ENCODE data around the gene POLE4. TPM values are rescaled to one million over a fixed set of nuclear protein-coding genes. Genes with fewer than 3 reads are reported as not detected.

The POLE4 gene
- total and polyA plus RNA-seq, 2 donors (not counting 1 experiment from before 2014, with no cell fraction given) = 23.3 to 53.3 TPM

DNA sequence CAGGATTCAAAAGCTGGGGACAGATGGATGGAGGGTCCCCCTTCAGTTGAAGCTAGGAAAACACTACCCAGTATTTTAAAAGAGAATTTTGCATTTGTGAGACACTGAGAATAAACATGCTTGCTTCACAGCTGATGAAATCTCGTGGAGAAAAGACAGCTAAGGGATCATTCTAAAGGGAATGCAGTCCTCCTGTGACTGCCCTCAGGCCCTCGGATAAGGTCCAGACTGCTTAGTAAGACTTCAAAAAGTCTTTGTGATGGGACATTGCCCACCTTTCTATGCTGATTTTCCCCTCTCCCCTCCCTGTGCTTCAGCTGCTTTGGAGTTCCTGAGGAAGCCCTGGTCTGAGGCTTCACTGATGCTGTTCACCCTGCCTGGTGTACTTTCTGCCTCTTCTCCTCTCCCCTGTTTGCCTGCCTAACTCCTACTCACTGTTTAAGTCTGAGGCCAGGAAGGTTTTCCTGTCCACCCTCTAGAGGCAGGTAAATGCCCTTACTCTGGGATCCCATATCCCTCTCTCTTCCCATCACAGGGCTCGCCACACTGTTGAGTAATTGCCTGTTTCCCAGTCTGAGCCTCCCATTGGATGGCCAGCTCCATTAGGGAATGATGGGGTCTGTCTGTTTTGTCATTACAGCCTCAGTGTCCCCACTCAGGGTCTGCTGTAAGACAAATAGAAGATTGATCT lies 26.6 kb downstream of the POLE4 start:
- TF ChIP-seq, protein P1, sequence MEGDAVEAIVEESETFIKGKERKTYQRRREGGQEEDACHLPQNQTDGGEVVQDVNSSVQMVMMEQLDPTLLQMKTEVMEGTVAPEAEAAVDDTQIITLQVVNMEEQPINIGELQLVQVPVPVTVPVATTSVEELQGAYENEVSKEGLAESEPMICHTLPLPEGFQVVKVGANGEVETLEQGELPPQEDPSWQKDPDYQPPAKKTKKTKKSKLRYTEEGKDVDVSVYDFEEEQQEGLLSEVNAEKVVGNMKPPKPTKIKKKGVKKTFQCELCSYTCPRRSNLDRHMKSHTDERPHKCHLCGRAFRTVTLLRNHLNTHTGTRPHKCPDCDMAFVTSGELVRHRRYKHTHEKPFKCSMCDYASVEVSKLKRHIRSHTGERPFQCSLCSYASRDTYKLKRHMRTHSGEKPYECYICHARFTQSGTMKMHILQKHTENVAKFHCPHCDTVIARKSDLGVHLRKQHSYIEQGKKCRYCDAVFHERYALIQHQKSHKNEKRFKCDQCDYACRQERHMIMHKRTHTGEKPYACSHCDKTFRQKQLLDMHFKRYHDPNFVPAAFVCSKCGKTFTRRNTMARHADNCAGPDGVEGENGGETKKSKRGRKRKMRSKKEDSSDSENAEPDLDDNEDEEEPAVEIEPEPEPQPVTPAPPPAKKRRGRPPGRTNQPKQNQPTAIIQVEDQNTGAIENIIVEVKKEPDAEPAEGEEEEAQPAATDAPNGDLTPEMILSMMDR (IDR thresholded peaks at IDR 0.05) = no peak
- no peak for TF ChIP-seq EZH2 (IDR thresholded peaks at IDR 0.05; ENCODE audit: borderline replicate concordance, insufficient read depth, low read depth, low read length, poor library complexity, severe bottlenecking)
- H3K79me2 ChIP-seq (ENCODE audit: control insufficient read depth, insufficient read depth, low read length) = no peaks in the 10 kb centered on the region
- WGBS (ENCODE audit: insufficient coverage) = 100% methylated on average over 2 of the region's 3 CpGs
- H3K9ac ChIP-seq (ENCODE audit: low read length) = no peak overlapping the region
- no peaks in the 10 kb centered on the region for H4K20me1 ChIP-seq (ENCODE audit: control insufficient read depth, insufficient read depth, low read length, poor library complexity, severe bottlenecking)
- DNase-seq (no peak), ATAC-seq (ENCODE audit: low read depth) (no peak)
- H3K4me2 ChIP-seq (replicated peaks; ENCODE audit: low read depth, low read length, poor library complexity, severe bottlenecking) = no peak overlapping the region
- no peaks in the 10 kb centered on the region for H3K9me3 Mint-ChIP-seq (ENCODE audit: insufficient read depth)
- no peaks in the 10 kb centered on the region for H3K9me3 ChIP-seq (ENCODE audit: control extremely low read depth in 1 of 3, control insufficient read depth in 2 of 3, insufficient read depth in 1 of 3, low read length in 2 of 3)
- no peak overlapping the region for H3K27ac Mint-ChIP-seq
- H3K4me3 ChIP-seq (ENCODE audit: control extremely low read depth in 1 of 5, extremely low read depth in 1 of 5, insufficient read depth in 1 of 5, low read depth in 2 of 5, low read length in 4 of 5) = no peak overlapping the region
- no peaks in the 10 kb centered on the region for H3K36me3 ChIP-seq (replicated peaks in 1 of 2; ENCODE audit: control extremely low read depth in 1 of 2, control insufficient read depth in 1 of 2, extremely low read depth in 1 of 2, insufficient read depth in 2 of 2, low read length in 1 of 2)
- no peak overlapping the region for H3K4me3 Mint-ChIP-seq
- H3K27ac ChIP-seq (ENCODE audit: low read length in 2 of 2) = no peak overlapping the region
- ChIA-PET CTCF (interaction anchor here (1.2 to 1.4 kb wide), 2 partner anchors 66 to 214 kb away, joined by 3 read pairs; partner anchors contain the start of gene TACR1), POLR2A (no interaction called here)
- H3K27me3 ChIP-seq (replicated peaks in 1 of 4; ENCODE audit: control extremely low read depth in 1 of 4, control insufficient read depth in 3 of 4, insufficient read depth in 4 of 4, low read length in 3 of 4) = no peaks in the 10 kb centered on the region
- no peaks in the 10 kb centered on the region for H3K27me3 Mint-ChIP-seq
- peaks cover 9 to 14% of the 10 kb centered on the region in 2 donors for H3K4me1 ChIP-seq (ENCODE audit: control insufficient read depth in 2 of 2, insufficient read depth in 2 of 2, low read length in 2 of 2)
- H2AFZ ChIP-seq (ENCODE audit: insufficient read depth, low read depth, low read length, poor library complexity, severe bottlenecking) = no peak overlapping the region
- peaks cover 26% of the 10 kb centered on the region for H3K4me1 Mint-ChIP-seq
- intact Hi-C loops (cut with micrococcal nuclease) = no loop called here

DNA sequence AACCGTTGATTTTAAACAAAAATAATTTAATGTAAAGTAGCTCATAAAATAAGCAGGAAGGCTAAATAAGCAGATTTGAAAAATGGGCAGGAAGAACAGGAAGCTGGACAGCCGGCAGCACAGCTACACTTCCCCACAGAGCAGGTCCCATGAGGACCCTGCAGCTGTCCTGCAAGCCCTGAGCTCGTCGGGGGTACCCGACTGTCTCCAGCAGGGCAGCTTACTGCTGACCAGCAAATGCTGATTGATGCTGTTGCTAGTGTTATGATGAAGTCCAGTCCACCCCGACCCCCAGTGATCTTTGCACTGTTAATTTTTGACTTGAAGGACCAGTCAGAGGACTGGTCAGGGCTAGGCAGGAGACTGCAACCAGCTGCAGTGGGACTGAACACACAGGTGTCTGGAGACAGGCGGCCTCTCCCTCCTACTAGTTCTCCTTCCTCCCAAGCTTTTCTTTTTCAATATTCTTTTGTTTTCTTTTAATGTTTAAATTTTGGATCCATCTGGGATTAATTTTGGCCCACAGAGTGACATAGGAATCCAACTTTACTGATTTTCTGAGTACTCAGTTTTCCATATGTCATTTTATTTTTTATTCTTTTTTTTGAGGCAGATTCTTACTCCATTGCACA lies 27.7 kb downstream of the POLE4 start:
- Histone ChIP-seq H4K20me1 (ENCODE audit: control insufficient read depth, insufficient read depth, low read length, poor library complexity, severe bottlenecking) (no peaks in the 10 kb centered on the region), H3K9ac (ENCODE audit: low read length) (no peak overlapping the region), H3K36me3 (replicated peaks in 1 of 2; ENCODE audit: control extremely low read depth in 1 of 2, control insufficient read depth in 1 of 2, extremely low read depth in 1 of 2, insufficient read depth in 2 of 2, low read length in 1 of 2) (no peaks in the 10 kb centered on the region), H3K9me3 (ENCODE audit: control extremely low read depth in 1 of 3, control insufficient read depth in 2 of 3, insufficient read depth in 1 of 3, low read length in 2 of 3) (no peaks in the 10 kb centered on the region), H3K4me3 (ENCODE audit: control extremely low read depth in 1 of 5, extremely low read depth in 1 of 5, insufficient read depth in 1 of 5, low read depth in 2 of 5, low read length in 4 of 5) (no peak overlapping the region), H3K4me2 (replicated peaks; ENCODE audit: low read depth, low read length, poor library complexity, severe bottlenecking) (peak overlapping the region; percentile 23), H3K4me1 (ENCODE audit: control insufficient read depth in 2 of 2, insufficient read depth in 2 of 2, low read length in 2 of 2) (peaks cover 3 to 10% of the 10 kb centered on the region in 2 donors), H3K27ac (ENCODE audit: low read length in 2 of 2) (no peak overlapping the region), H3K27me3 (replicated peaks in 1 of 4; ENCODE audit: control extremely low read depth in 1 of 4, control insufficient read depth in 3 of 4, insufficient read depth in 4 of 4, low read length in 3 of 4) (no peaks in the 10 kb centered on the region), H2AFZ (ENCODE audit: insufficient read depth, low read depth, low read length, poor library complexity, severe bottlenecking) (no peak overlapping the region), H3K79me2 (ENCODE audit: control insufficient read depth, insufficient read depth, low read length) (no peaks in the 10 kb centered on the region)
- WGBS (ENCODE audit: insufficient coverage) = 3% methylated on average over 4 of the region's 7 CpGs
- peaks cover 19% of the 10 kb centered on the region for H3K4me1 Mint-ChIP-seq
- no peak for DNase-seq
- intact Hi-C loops (cut with micrococcal nuclease) = no loop called here
- POLR2A ChIA-PET = no interaction called here
- H3K4me3 Mint-ChIP-seq = no peak overlapping the region
- H3K27ac Mint-ChIP-seq = no peak overlapping the region
- no peak for ATAC-seq (ENCODE audit: low read depth)
- no peaks in the 10 kb centered on the region for H3K9me3 Mint-ChIP-seq (ENCODE audit: insufficient read depth)
- H3K27me3 Mint-ChIP-seq = no peaks in the 10 kb centered on the region
- CTCF ChIA-PET = interaction anchor here (0.8 kb wide), 1 partner anchor 24 kb away, joined by 3 read pairs; no protein-coding TSS in a partner anchor
- no peak for TF ChIP-seq EZH2 (IDR thresholded peaks at IDR 0.05; ENCODE audit: borderline replicate concordance, insufficient read depth, low read depth, low read length, poor library complexity, severe bottlenecking)
- TF ChIP-seq, protein P1 (IDR thresholded peaks at IDR 0.05) = no peak

Measured in B cell (primary cell).